ENCODE results near the gene HOXD9.

DNA sequence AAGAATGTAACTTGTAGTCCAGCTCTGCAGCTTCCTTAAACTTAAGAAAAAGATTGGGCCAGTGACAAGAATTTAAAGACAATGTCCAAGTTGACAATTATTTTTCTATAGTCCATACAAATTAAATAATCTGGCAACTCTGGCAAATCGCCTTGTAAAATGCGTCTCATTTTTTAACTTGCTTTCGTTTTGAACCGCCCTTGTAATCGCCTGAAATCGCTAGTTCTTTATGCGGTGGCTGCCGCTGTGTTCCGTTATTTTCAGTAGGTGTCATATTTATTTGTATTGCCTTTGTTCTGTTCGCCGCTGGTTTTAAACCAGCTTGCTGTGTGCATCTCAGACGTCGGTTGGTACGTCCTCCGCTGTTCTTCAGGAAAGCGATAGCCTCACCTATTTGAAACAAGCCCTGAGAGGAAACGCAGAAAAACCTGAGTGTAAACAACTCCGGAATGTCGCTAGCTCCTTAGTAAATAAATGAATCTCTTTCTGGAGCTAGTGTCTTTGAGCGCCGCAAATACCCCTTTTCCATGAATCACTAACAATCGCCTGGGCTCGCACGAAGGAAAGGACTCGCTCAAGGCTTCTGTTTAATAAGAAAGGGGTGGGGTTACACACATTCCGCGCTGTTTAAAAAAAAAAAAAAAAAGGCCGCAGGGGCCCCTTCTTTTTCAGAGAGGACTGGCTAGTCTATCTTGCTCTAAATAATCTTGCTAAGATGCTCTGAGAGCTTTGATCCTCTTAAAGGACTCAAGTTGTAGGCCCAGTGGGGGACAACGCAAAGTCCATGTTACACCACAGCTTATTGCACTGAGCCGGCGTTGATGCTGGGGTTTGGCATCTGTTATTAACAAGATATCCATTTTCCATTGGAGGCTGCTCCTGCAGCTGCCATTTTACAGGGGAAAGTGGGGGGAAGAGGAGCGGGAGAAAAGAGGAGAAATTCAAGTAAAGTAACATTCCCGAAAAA, 10.0 kb downstream of the HOXD9 start:
- TF ChIP-seq CTCF (IDR thresholded peaks at IDR 0.05) = no peak
- TF ChIP-seq POLR2AphosphoS5 (IDR thresholded peaks at IDR 0.05) = no peak
